Measurements from ENCODE around the gene MFRP. TPM values are rescaled to one million over a fixed set of nuclear protein-coding genes. Genes with fewer than 3 reads are reported as not detected.

Gene MFRP
- total and polyA plus RNA-seq, 11 donors: 0.04 TPM; not detected in 10

- intact Hi-C loops (cut with DNase I): loop anchor here in 3 of 10 donors (5.0 to 10.0 kb wide), 3 partner anchors 170 to 215 kb away; partner anchors contain the start of genes ABCG4 (in 1 of the 3) and DPAGT1 (in 1 of the 3)
- DNase-seq: peak; percentile 63 to 68 (median 66)
- peaks cover 0 to 72% (median 52%) of the 10 kb centered on the region in 12 donors for H3K4me1 ChIP-seq
Observed at GRCh38 chr11:119316729-119317591, 29.5 kb downstream of the MFRP start, which contains the start of gene MCAM. TSS of gene MCAM (minus strand) at chr11:119317130. CDS start at chr11:119317101, 29 bp downstream.

GRCh38 chr11:119316016-119316728 lies 30.3 kb downstream of the MFRP start:
- intact Hi-C loops (cut with DNase I): loop anchor here in 3 of 10 donors (5.0 to 10.0 kb wide), 3 partner anchors 169 to 214 kb away; partner anchors contain the start of genes ABCG4 (in 1 of the 3) and DPAGT1 (in 1 of the 3)

More at GRCh38 chr11:119316729-119317591, 29.5 kb downstream of the MFRP start, which contains the start of gene MCAM:
- Histone ChIP-seq H3K27me3 (peaks cover 0 to 44% (median 0%) of the 10 kb centered on the region in 9 donors), H3K9me3 (no peaks in the 10 kb centered on the region), H3K4me3 (peak within 1 kb of the TSS; percentile 25 to 86 (median 75)), H3K36me3 (peaks cover 0 to 31% (median 12%) of the 10 kb centered on the region in 9 donors), H3K27ac (peak within 1 kb of the TSS; percentile 85 to 99 (median 93))
- TF ChIP-seq CTCF (IDR thresholded peaks at IDR 0.05) (no peak), POLR2A (IDR thresholded peaks at IDR 0.05) (peak in 1 of 2 donors; percentile 23)
- ATAC-seq: peak in 3 of 4 donors; percentile 5 to 40 (median 39)
- 1 to 3% (median 1%) methylated on average over 14 to 74 of the region's 74 CpGs for WGBS, 4 donors

More at GRCh38 chr11:119316016-119316728, 30.3 kb downstream of the MFRP start:
- peak; percentile 75 to 80 (median 79) for DNase-seq
- WGBS, 4 donors: 0 to 2% (median 1%) methylated on average over 20 to 46 of the region's 46 CpGs
- Histone ChIP-seq H3K27ac (peak overlapping the region; percentile 81 to 99 (median 93)), H3K9me3 (no peaks in the 10 kb centered on the region), H3K27me3 (peaks cover 0 to 41% (median 0%) of the 10 kb centered on the region in 9 donors), H3K4me3 (peak overlapping the region; percentile 25 to 86 (median 75)), H3K4me1 (peaks cover 0 to 67% (median 45%) of the 10 kb centered on the region in 12 donors), H3K36me3 (peaks cover 0 to 39% (median 20%) of the 10 kb centered on the region in 9 donors)
- peak; percentile 23 to 44 (median 27) for ATAC-seq
- TF ChIP-seq POLR2A (IDR thresholded peaks at IDR 0.05) (no peak), CTCF (IDR thresholded peaks at IDR 0.05) (no peak)
